Heart right ventricle (tissue), 16 donors: ENCODE results near the gene SLC3A2. TPM values are rescaled to one million over a fixed set of nuclear protein-coding genes. Genes with fewer than 3 reads are reported as not detected.
"Not testable (repeated sequence)": the region's sequence is repeated elsewhere in the genome, so short reads cannot be mapped to it uniquely, and the experiment has no call there.

Experiments
- ATAC-seq, 8 donors: fragments of 200-7000 bp; cut with Tn5 transposase; one replicate each; pipeline ENCODE4 v1.9.1; 2020; ENCODE audit warnings: mild to moderate bottlenecking in 8 of 8, moderate library complexity in 8 of 8, moderate number of reproducible peaks in 1 of 8
- DNase-seq, 2 donors: peaks; one replicate each; pipeline ENCODE4 v3.0.0-alpha.2; 2020
- H3K27ac ChIP-seq, 10 donors: fragments of 200-600 bp; sonication (generic) in 2 of 10; one replicate each; pipeline versions ENCODE4 v1.5.0 to v1.8.0; 2020 to 2022; ENCODE audit warnings: mild to moderate bottlenecking in 3 of 10
- H3K27me3 ChIP-seq, 7 donors: fragments of 200-600 bp; one replicate each; pipeline ENCODE4 v1.8.0; 2021 to 2022; ENCODE audit warnings: mild to moderate bottlenecking in 2 of 7
- H3K36me3 ChIP-seq, 9 donors: fragments of 200-600 bp; sonication (generic) in 1 of 9; one replicate each; pipeline versions ENCODE4 v1.5.0 to v1.8.0; 2020 to 2022; ENCODE audit warnings: mild to moderate bottlenecking in 2 of 9
- H3K4me1 ChIP-seq, 9 donors: fragments of 200-600 bp; sonication (generic) in 1 of 9; one replicate each; pipeline versions ENCODE4 v1.5.0 to v1.8.0; 2020 to 2022; ENCODE audit warnings: mild to moderate bottlenecking in 4 of 9
- H3K4me3 ChIP-seq, 10 donors: fragments of 200-600 bp; sonication (generic) in 2 of 10; one replicate each; pipeline versions ENCODE4 v1.5.0 to v1.8.0; 2020 to 2022; ENCODE audit warnings: mild to moderate bottlenecking in 7 of 10, moderate library complexity in 2 of 10
- H3K9me3 ChIP-seq, 11 donors: fragments of 200-600 bp in 10 of 11; sonication (generic) in 2 of 11; one replicate each; pipeline versions ENCODE4 v1.5.0 to v1.8.0; 2013 to 2022; ENCODE audit warnings: mild to moderate bottlenecking in 2 of 11, control low read depth in 1 of 11, moderate library complexity in 1 of 11
- CTCF ChIP-seq, 9 donors: fragments of 200-600 bp; sonication (generic) in 2 of 9; IDR thresholded peaks; one replicate each; pipeline versions ENCODE4 v1.5.0 to v1.8.0; 2021 to 2022; ENCODE audit warnings: antibody characterized with exemption in 9 of 9, mild to moderate bottlenecking in 5 of 9, moderate library complexity in 1 of 9
- WGBS, 2 donors: extraction: QIAGEN DNeasy Blood & Tissue Kit; methylation state at CpG; one replicate each; pipeline ENCODE4 v1.1.7; 2013; ENCODE audit warnings: inconsistent platforms in 1 of 2; 5-methylcytosine and 5-hydroxymethylcytosine counted together
- intact Hi-C, 10 donors: fragments of 100-400 bp; cut with DNase I; formaldehyde crosslinking; loops; one replicate each; pipeline versions ENCODE4 v1.11.1 to v1.14.2; 2022
- polyA plus RNA-seq, 2 donors: library from polyadenylated mRNA; stranded (reverse); fragments of 200-250 nt; gene quantifications; one replicate each; pipeline ENCODE4 v1.2.3, GENCODE V29; 2013
- total RNA-seq, 10 donors: library from RNA; stranded (reverse); fragmentation: NEBNext Ultra II Directional in 3 of 10; extraction: Animal tissue kit (Norgen Biotek cat#: 25700) in 3 of 10; gene quantifications; one replicate each; pipeline versions ENCODE4 v1.2.1 to v1.2.4, GENCODE V29; 2021 to 2023
- donor health status: Arrhythmogenic right ventricular cardiomyopathy.
- donor health status: ischemic (EF 13 %, LVEDD 7.1; RV severe dilation, severe dysfunction).
- donor health status: healthy with polysubstance abuse.
- donor health status: DM: no; HTN: yes; CAD: no.
- donor health status: DM: no; HTN: no; CAD: no.
- donor health status: ischemic (EF 25% LVEDD 6.9; RV normal size, moderate dysfunction).
- donor health status: ischemic (EF 25% LVEDD 5.7; RV mildly dilated, moderate dysfunction).
- donor health status: healthy.
- donor health status: DM: yes; HTN: yes; CAD: no.
- donor health status: Ischemic cardiomyopathy.
- donor health status: ischemic (EF 35%, LVEDD 5.7; RV mildly dilated, moderate dysfunction).
- donor health status: nonischemic (EF 11% LVEDD 7.7; RV severe dilation, severe dysfunction).
- donor health status: DM: yes; HTN: yes; CAD: no.
- donor health status: PGD.
- donor health status: ischemic (EF 29% LVEDD 5.4; RV normal size, mild dysfunction).
- donor health status: nonischemic (EF 23%, LVEDD 6.1; RV moderate dilation, normal function).

The SLC3A2 gene
- total and polyA plus RNA-seq, 12 donors, result 32.0 to 110 (median 42.6) TPM

- intact Hi-C loops, result loop anchor here in 6 of 10 donors (5.0 to 10.0 kb wide), 4 partner anchors 40 to 228 kb away; partner anchors contain the start of genes TMEM179B (in 3 of the 6), TMEM223 (in 3 of the 6) and MTA2 (in 1 of the 6)
- Histone ChIP-seq H3K9me3 (no peaks in the 10 kb centered on the region), H3K27me3 (no peaks in the 10 kb centered on the region), H3K4me3 (peak within 1 kb of the TSS; percentile 65 to 99 (median 88)), H3K27ac (peak within 1 kb of the TSS; percentile 82 to 97 (median 94)), H3K4me1 (peaks cover 8 to 51% (median 43%) of the 10 kb centered on the region in 9 donors), H3K36me3 (peaks cover 0 to 68% (median 30%) of the 10 kb centered on the region in 9 donors)
- TF ChIP-seq CTCF (IDR thresholded peaks at IDR 0.05), result no peak
- DNase-seq, result peak in 1 of 2 donors; percentile 26
- peak in 6 of 8 donors; percentile 1 to 22 (median 2) for ATAC-seq
- WGBS, 2 donors, result 12 to 14% methylated on average over 40 of the region's 40 CpGs
Observed at GRCh38 chr11:62832336-62833234, 48.1 kb upstream of the SLC3A2 start, which contains the start of gene TEX54. Gene TEX54 (minus strand): TSS chr11:62832841.

GRCh38 chr11:62835336-62835735 is 45.4 kb upstream of the SLC3A2 start:
- Histone ChIP-seq H3K4me3 (no peak overlapping the region), H3K27me3 (no peaks in the 10 kb centered on the region), H3K9me3 (no peaks in the 10 kb centered on the region), H3K4me1 (peaks cover 5 to 46% (median 30%) of the 10 kb centered on the region in 9 donors), H3K27ac (no peak overlapping the region), H3K36me3 (peaks cover 0 to 47% (median 30%) of the 10 kb centered on the region in 9 donors)
- WGBS, 2 donors, result 86 to 90% methylated on average over 8 of the region's 8 CpGs
- TF ChIP-seq CTCF (IDR thresholded peaks at IDR 0.05), result no peak
- ATAC-seq (no peak), DNase-seq (no peak)
- intact Hi-C loops, result loop anchor here in 4 of 10 donors (5.0 to 10.0 kb wide), 4 partner anchors 38 to 231 kb away; partner anchors contain the start of genes MTA2 (in 1 of the 4), TMEM179B (in 1 of the 4) and TMEM223 (in 1 of the 4)

DNA sequence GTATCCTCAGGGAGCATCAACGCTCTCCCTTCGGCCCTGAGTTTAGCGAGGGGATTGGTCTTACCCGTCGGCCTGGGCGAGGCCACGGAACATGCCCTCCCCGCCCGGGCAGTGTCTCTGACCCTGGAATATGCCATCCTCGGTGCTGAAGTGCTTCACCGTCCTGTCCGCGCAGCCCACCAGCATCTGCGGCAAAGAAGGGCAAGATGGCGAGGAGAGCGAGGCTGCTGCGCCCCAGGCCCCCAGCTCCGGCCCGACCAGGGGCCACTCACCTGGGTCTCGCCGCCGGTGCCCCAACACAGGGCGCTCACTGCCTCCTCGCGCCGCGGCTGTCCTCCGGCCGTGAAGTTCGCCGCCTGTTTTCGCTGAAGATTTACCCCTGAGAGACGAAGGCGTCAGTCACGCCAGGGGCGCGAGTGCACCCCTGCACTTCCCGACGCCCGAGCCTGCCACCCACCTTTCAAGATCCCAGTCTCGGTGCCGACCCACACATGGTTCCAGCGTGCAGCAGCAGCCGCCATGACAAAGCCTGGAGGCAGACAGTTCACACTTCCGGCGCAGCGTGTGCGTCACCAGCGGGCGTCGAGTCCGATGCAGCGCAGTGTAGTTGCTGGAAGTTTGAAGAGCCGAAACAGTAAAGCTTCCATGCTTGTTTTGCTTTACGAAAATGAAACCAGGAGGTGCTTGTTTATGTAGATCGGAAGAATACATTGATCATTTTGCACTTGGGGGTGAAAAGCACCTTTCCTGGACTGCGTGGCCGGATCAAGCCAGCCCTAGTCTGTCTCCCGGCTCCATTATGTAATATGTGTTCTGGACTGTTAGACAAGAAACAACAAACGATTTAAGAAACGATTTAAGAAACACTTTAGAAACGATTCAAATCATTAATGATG is 41.4 kb upstream of the SLC3A2 start, which contains the start of gene WDR74:
TSS of gene WDR74 (minus strand) at position 541 of the 896 bp plus-strand sequence. CDS start at position 521, 20 bp downstream.
- H3K27ac ChIP-seq, result peak within 1 kb of the TSS; percentile 92 to 98 (median 97)
- no peaks in the 10 kb centered on the region for H3K27me3 ChIP-seq
- H3K36me3 ChIP-seq, result peaks cover 0 to 37% (median 20%) of the 10 kb centered on the region in 9 donors
- TF ChIP-seq CTCF (IDR thresholded peaks at IDR 0.05), result no peak
- ATAC-seq, result peak; percentile 77 to 80 (median 79)
- peaks cover 0 to 39% (median 24%) of the 10 kb centered on the region in 9 donors for H3K4me1 ChIP-seq
- intact Hi-C loops, result loop anchor here in 5 of 10 donors (2.0 to 10.0 kb wide), 5 partner anchors 34 to 234 kb away; partner anchors contain the start of genes MTA2 (in 1 of the 5), NXF1 (in 1 of the 5), TMEM179B (in 1 of the 5) and TMEM223 (in 1 of the 5)
- peak within 1 kb of the TSS; percentile 63 to 99 (median 78) for H3K4me3 ChIP-seq
- no peaks in the 10 kb centered on the region for H3K9me3 ChIP-seq
- 0 to 1% methylated on average over 62 of the region's 62 CpGs for WGBS, 2 donors
- peak; percentile 93 for DNase-seq

GRCh38 chr11:62840721-62841360 is 39.9 kb upstream of the SLC3A2 start:
- H3K27me3 ChIP-seq, H3K9me3 ChIP-seq: not testable (repeated sequence)
- ATAC-seq (peak in 7 of 8 donors; percentile 1 to 40 (median 12)), DNase-seq (peak; percentile 58 to 61)
- intact Hi-C loops, result loop anchor here in 4 of 10 donors (2.0 to 5.0 kb wide), 4 partner anchors 14 to 134 kb away; partner anchors contain the start of genes BSCL2 (in 1 of the 4), GNG3 (in 1 of the 4), HNRNPUL2 (in 1 of the 4) and TMEM179B (in 1 of the 4)
- peak overlapping the region; percentile 92 to 98 (median 97) for H3K27ac ChIP-seq
- peaks cover 0 to 36% (median 24%) of the 10 kb centered on the region in 9 donors for H3K4me1 ChIP-seq
- 1% methylated on average over 41 of the region's 41 CpGs for whole genome bisulfite sequencing, 2 donors
- H3K4me3 ChIP-seq, result peak overlapping the region; percentile 63 to 99 (median 78)
- H3K36me3 ChIP-seq, result peaks cover 0 to 22% (median 5%) of the 10 kb centered on the region in 9 donors
